Mesenchymal stem cell (in vitro differentiated cells and primary cell): ENCODE measurements around the gene DNMT1.
A peak's percentile ranks its signal among the peaks of the same experiment; 100 is the strongest.

Source experiments
- DNase-seq: peaks from one replicate; pipeline ENCODE4 v3.0.0-alpha.2; 2013
- H2AFZ ChIP-seq: one replicate; pipeline ENCODE4 v1.6.1; 2013; ENCODE audit warnings: low read depth, mild to moderate bottlenecking, control low read depth, inconsistent platforms, low read length, moderate library complexity
- H2AK5ac ChIP-seq: 2 replicates; pipeline ENCODE4 v1.6.1; 2013; ENCODE audit warnings: low read length, moderate library complexity, mild to moderate bottlenecking, inconsistent platforms; ENCODE audit not compliant: severe bottlenecking
- H2BK120ac ChIP-seq: one replicate; pipeline ENCODE4 v1.6.1; 2013; ENCODE audit warnings: low read depth, mild to moderate bottlenecking, inconsistent platforms, low read length, moderate library complexity
- H2BK12ac ChIP-seq, 2 experiments: one replicate each; pipeline ENCODE4 v1.6.1; 2013; ENCODE audit warnings: inconsistent platforms in 2 of 2, low read length in 2 of 2, mild to moderate bottlenecking in 2 of 2, moderate library complexity in 2 of 2, control low read depth in 1 of 2
- H2BK15ac ChIP-seq: one replicate; pipeline ENCODE4 v1.6.1; 2013; ENCODE audit warnings: mild to moderate bottlenecking, low read depth, inconsistent platforms; ENCODE audit not compliant: poor library complexity, severe bottlenecking
- H2BK5ac ChIP-seq: 2 replicates; pipeline ENCODE4 v1.6.1; 2013; ENCODE audit warnings: low read depth, mild to moderate bottlenecking, low read length, control low read depth, inconsistent platforms; ENCODE audit not compliant: poor library complexity, severe bottlenecking
- H3K14ac ChIP-seq, 2 experiments: one replicate each; pipeline ENCODE4 v1.6.1; 2013; ENCODE audit warnings: inconsistent platforms in 2 of 2, low read length in 2 of 2, control low read depth in 1 of 2, mild to moderate bottlenecking in 1 of 2, moderate library complexity in 1 of 2
- H3K18ac ChIP-seq, 2 experiments: one replicate each; pipeline ENCODE4 v1.6.1; 2013; ENCODE audit warnings: inconsistent platforms in 2 of 2, low read length in 2 of 2, control low read depth in 1 of 2, low read depth in 1 of 2, mild to moderate bottlenecking in 1 of 2
- H3K23ac ChIP-seq, 2 experiments: one replicate each; pipeline ENCODE4 v1.6.1; 2013; ENCODE audit warnings: inconsistent platforms in 2 of 2, low read length in 2 of 2, mild to moderate bottlenecking in 2 of 2, moderate library complexity in 2 of 2, control low read depth in 1 of 2
- H3K27ac ChIP-seq: 2 replicates; pipeline ENCODE4 v1.5.1; 2013; ENCODE audit warnings: mild to moderate bottlenecking, moderate library complexity, low read length, control low read depth, inconsistent platforms; ENCODE audit not compliant: poor library complexity, severe bottlenecking
- H3K27me3 ChIP-seq, 2 experiments: 2 replicates each; pipeline versions ENCODE4 v1.6.1 to v1.7.0; 2013; ENCODE audit warnings: low read length in 2 of 2, mild to moderate bottlenecking in 2 of 2, moderate library complexity in 2 of 2, control low read depth in 1 of 2, inconsistent platforms in 1 of 2; ENCODE audit not compliant: control insufficient read depth in 1 of 2, insufficient read depth in 1 of 2
- H3K36me3 ChIP-seq, 2 experiments: 2 replicates each; pipeline versions ENCODE4 v1.6.1 to v1.7.0; 2013; ENCODE audit warnings: low read length in 2 of 2, control low read depth in 1 of 2, inconsistent platforms in 1 of 2, low read depth in 1 of 2, mild to moderate bottlenecking in 1 of 2; ENCODE audit not compliant: insufficient read depth in 2 of 2, control insufficient read depth in 1 of 2
- H3K4ac ChIP-seq, 2 experiments: one replicate each; pipeline ENCODE4 v1.6.1; 2013; ENCODE audit warnings: inconsistent platforms in 2 of 2, low read length in 2 of 2, mild to moderate bottlenecking in 2 of 2, moderate library complexity in 2 of 2, control low read depth in 1 of 2, low read depth in 1 of 2
- H3K4me1 ChIP-seq: 2 replicates; pipeline ENCODE4 v1.6.1; 2013; ENCODE audit warnings: low read depth, low read length, control low read depth; ENCODE audit not compliant: control insufficient read depth, insufficient read depth
- H3K4me2 ChIP-seq: 2 replicates; pipeline ENCODE4 v1.6.1; 2013; ENCODE audit warnings: low read length, mild to moderate bottlenecking, inconsistent platforms; ENCODE audit not compliant: poor library complexity, severe bottlenecking
- H3K4me3 ChIP-seq, 2 experiments: 2 replicates each; pipeline versions ENCODE4 v1.5.1 to v1.7.0; 2013; ENCODE audit warnings: low read length in 2 of 2, mild to moderate bottlenecking in 2 of 2, control low read depth in 1 of 2, low read depth in 1 of 2; ENCODE audit not compliant: insufficient read depth in 1 of 2
- H3K79me1 ChIP-seq: replicated peaks from 2 replicates; pipeline ENCODE4 v1.6.1; 2013; ENCODE audit warnings: mild to moderate bottlenecking, control low read depth, low read length, inconsistent platforms; ENCODE audit not compliant: poor library complexity, severe bottlenecking
- H3K9ac ChIP-seq: 2 replicates; pipeline ENCODE4 v1.7.0; 2013; ENCODE audit warnings: mild to moderate bottlenecking, low read length, moderate library complexity
- H3K9me3 ChIP-seq: 2 replicates; pipeline ENCODE4 v1.7.0; 2013; ENCODE audit warnings: mild to moderate bottlenecking, low read length; ENCODE audit not compliant: control insufficient read depth
- H4K8ac ChIP-seq: one replicate; pipeline ENCODE4 v1.6.1; 2013; ENCODE audit warnings: inconsistent platforms, mild to moderate bottlenecking, low read length, moderate library complexity
- H4K91ac ChIP-seq: one replicate; pipeline ENCODE4 v1.6.1; 2013; ENCODE audit warnings: mild to moderate bottlenecking, low read length, inconsistent platforms
- WGBS: methylation state at CpG from one replicate; pipeline ENCODE4 v1.1.7; 2013; ENCODE audit warnings: mixed read lengths; 5-methylcytosine and 5-hydroxymethylcytosine counted together

Gene DNMT1

DNA sequence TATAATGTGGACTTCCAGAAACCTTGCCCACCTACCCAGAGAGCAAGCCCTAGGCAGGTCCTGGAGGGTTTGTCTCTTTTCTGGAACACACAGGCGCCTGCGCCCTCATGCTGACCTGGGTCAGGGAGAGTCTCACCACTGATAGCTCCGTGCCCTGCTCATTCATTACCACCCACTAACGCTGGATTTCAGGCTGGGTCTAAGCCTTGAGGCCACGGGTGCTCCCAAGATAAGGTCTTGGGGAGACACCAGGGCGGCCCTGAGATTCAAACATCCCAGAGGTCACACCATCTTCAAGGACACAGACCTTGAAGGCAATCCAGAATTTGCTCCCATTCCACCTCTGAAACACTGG is 31.2 kb upstream of the DNMT1 start:
- no peak overlapping the region for H3K27ac ChIP-seq
- no peak overlapping the region for H2BK120ac ChIP-seq
- peaks cover 15 to 30% of the 10 kb centered on the region in 2 experiments for H3K36me3 ChIP-seq
- H2AFZ ChIP-seq, result no peak overlapping the region
- no peak overlapping the region for H3K23ac ChIP-seq
- no peaks in the 10 kb centered on the region for H3K9me3 ChIP-seq
- H3K4me3 ChIP-seq, result peak overlapping the region in 1 of 2 experiments; percentile 32
- H3K27me3 ChIP-seq, result no peaks in the 10 kb centered on the region
- no peak overlapping the region for H3K18ac ChIP-seq
- 93% methylated on average over 6 of the region's 6 CpGs for WGBS
- H2BK15ac ChIP-seq, result no peak overlapping the region
- no peak overlapping the region for H2BK12ac ChIP-seq
- H4K8ac ChIP-seq, result no peak overlapping the region
- H3K9ac ChIP-seq, result peak overlapping the region; percentile 60
- no peak overlapping the region for H3K4ac ChIP-seq
- peaks cover 15% of the 10 kb centered on the region for H3K79me1 ChIP-seq
- H4K91ac ChIP-seq, result no peak overlapping the region
- DNase-seq, result no peak
- no peak overlapping the region for H3K14ac ChIP-seq
- no peak overlapping the region for H3K4me2 ChIP-seq
- no peak overlapping the region for H2BK5ac ChIP-seq
- H3K4me1 ChIP-seq, result peaks cover 10% of the 10 kb centered on the region
- no peak overlapping the region for H2AK5ac ChIP-seq

- H2AK5ac ChIP-seq, result no peak overlapping the region
- peaks cover 3% of the 10 kb centered on the region for H3K4me1 ChIP-seq
- 98% methylated on average over 23 of the region's 23 CpGs for WGBS
Measured at GRCh38 chr19:10224337-10224736, 29.6 kb upstream of the DNMT1 start.

GRCh38 chr19:10223488-10224213 is 28.9 kb upstream of the DNMT1 start:
- Histone ChIP-seq H3K4me2 (no peak overlapping the region), H3K9me3 (no peaks in the 10 kb centered on the region), H3K14ac (no peak overlapping the region), H3K27ac (no peak overlapping the region), H3K23ac (no peak overlapping the region), H3K4ac (no peak overlapping the region), H3K36me3 (peaks cover 15 to 30% of the 10 kb centered on the region in 2 experiments), H2AFZ (no peak overlapping the region), H4K8ac (no peak overlapping the region), H2BK5ac (no peak overlapping the region), H3K79me1 (peaks cover 7% of the 10 kb centered on the region), H2BK120ac (no peak overlapping the region), H2AK5ac (no peak overlapping the region), H2BK15ac (no peak overlapping the region), H3K4me3 (no peak overlapping the region), H3K9ac (no peak overlapping the region), H3K27me3 (no peaks in the 10 kb centered on the region), H3K18ac (no peak overlapping the region), H2BK12ac (no peak overlapping the region), H4K91ac (no peak overlapping the region), H3K4me1 (peaks cover 3% of the 10 kb centered on the region)
- 96% methylated on average over 28 of the region's 28 CpGs for WGBS
- no peak for DNase-seq

More at GRCh38 chr19:10224337-10224736, 29.6 kb upstream of the DNMT1 start:
- Histone ChIP-seq H3K36me3 (peaks cover 15 to 30% of the 10 kb centered on the region in 2 experiments), H2BK15ac (peak overlapping the region; percentile 41), H3K9me3 (no peaks in the 10 kb centered on the region), H4K8ac (no peak overlapping the region), H2BK12ac (no peak overlapping the region), H2BK5ac (no peak overlapping the region), H2AFZ (no peak overlapping the region), H3K79me1 (peaks cover 7% of the 10 kb centered on the region), H3K27ac (no peak overlapping the region), H3K18ac (no peak overlapping the region), H3K4ac (no peak overlapping the region), H3K4me2 (no peak overlapping the region), H4K91ac (no peak overlapping the region), H3K23ac (no peak overlapping the region), H3K27me3 (no peaks in the 10 kb centered on the region), H2BK120ac (no peak overlapping the region), H3K9ac (no peak overlapping the region), H3K4me3 (no peak overlapping the region), H3K14ac (no peak overlapping the region)
- DNase-seq, result no peak

- 90% methylated on average over 13 of the region's 14 CpGs for WGBS
Measured at GRCh38 chr19:10222201-10222890, 27.6 kb upstream of the DNMT1 start.

More at GRCh38 chr19:10222201-10222890, 27.6 kb upstream of the DNMT1 start:
- no peak overlapping the region for H4K8ac ChIP-seq
- H2BK120ac ChIP-seq, result no peak overlapping the region
- H3K79me1 ChIP-seq, result peaks cover 5% of the 10 kb centered on the region
- H2BK5ac ChIP-seq, result no peak overlapping the region
- H3K4me1 ChIP-seq, result peaks cover 3% of the 10 kb centered on the region
- H3K4me3 ChIP-seq, result no peak overlapping the region
- H3K27ac ChIP-seq, result no peak overlapping the region
- H3K27me3 ChIP-seq, result no peaks in the 10 kb centered on the region
- no peak overlapping the region for H2BK15ac ChIP-seq
- H3K9me3 ChIP-seq, result no peaks in the 10 kb centered on the region
- no peak overlapping the region for H3K14ac ChIP-seq
- DNase-seq, result no peak
- no peak overlapping the region for H3K9ac ChIP-seq
- H3K36me3 ChIP-seq, result peaks cover 15 to 30% of the 10 kb centered on the region in 2 experiments
- no peak overlapping the region for H3K18ac ChIP-seq
- H3K23ac ChIP-seq, result no peak overlapping the region
- no peak overlapping the region for H4K91ac ChIP-seq
- no peak overlapping the region for H2AFZ ChIP-seq
- H2AK5ac ChIP-seq, result no peak overlapping the region
- H3K4ac ChIP-seq, result no peak overlapping the region
- H2BK12ac ChIP-seq, result no peak overlapping the region
- H3K4me2 ChIP-seq, result no peak overlapping the region
